Pons (tissue), 1 donor: ENCODE data around the gene LAMC2.
A peak's percentile ranks its signal among the peaks of the same experiment; 100 is the strongest.

Experiments
- DNase-seq: peaks from one replicate; pipeline ENCODE4 v3.0.0-alpha.2; 2016; ENCODE audit warnings: low spot score

Gene LAMC2

DNA sequence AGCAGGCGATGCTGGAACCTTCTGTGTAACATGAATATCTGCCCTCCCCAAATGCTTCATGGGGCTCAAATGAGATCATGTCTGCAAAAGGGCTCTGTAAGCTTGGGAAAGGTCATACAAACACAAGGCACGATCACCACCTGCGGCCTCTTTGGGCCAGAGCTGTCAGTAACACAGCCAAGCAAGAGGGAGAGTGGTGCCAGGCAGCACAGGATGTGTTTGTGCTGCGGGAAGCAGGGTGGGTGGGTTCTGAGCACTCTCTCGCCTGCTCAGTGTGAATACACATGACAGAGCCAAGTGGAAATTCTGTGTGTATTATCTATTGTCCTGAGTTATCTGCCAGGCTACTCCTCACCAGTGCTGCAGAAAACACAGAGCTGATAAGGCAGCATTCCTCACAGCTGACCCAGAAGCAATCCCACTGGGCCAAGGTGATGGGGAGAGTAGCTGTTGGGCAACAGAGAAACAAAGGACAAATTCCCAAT lies 101.2 kb downstream of the LAMC2 start:
- peak; percentile 71 for DNase-seq

DNA sequence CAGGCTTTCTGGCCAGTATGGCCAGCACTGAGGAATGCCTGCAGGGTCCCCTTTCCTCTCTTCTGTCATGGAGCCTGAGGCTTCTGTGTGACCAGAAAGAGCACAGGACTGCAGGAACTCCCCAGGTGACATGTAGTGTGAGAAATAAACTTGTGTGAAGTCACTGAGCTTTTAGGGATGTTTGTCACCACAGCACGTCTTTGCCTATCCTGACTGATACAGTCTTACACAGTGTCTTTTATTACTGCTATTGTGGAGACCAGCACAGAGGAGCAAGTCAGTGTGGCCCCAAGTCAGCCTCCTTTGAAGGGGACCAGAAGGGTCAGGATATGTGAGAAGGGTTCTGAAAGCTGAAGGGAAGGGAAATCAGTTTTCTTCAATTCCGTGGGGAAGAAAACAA lies 102.5 kb downstream of the LAMC2 start:
- no peak for DNase-seq

DNA sequence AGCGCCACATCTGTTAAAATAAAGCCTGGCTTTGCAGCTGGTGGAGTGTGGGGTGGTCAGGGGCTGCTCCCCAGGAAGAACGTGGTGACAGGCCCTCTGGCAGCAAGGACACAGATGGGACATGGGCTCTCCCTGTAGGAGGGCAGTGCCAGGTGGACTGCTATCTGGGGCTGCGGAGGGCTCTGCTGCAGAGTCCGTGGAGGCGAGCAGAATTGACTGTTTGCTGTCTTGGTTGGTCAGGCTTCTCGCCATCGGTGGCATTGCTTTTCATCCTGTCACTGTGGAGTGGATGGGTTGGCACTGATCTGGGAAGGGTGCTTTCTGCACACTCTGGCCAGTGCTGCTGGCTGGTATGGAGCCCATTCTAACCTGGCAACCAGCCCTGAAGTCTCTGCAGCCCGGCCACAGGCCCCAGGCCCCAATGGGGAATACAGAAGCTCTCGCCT lies 103.0 kb downstream of the LAMC2 start:
- DNase-seq = no peak

DNA sequence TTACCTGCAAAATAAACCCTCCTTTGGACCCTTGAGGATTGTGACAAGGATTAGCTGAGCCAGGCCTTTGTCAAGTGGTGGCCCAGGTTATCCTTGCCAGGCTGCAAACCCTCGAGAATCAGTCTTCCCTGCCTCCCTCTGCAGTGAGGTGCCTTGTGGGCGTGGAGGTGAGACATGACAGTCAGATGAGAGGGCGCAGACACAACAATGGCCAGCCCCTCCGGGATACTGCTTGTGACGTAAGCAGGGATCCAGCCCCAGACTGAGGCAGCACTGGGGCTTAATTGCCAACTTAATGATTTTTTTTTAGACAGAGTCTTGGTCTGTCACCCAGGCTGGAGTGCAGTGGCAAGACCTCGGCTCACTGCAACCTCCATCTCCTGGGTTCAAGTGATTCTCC lies 104.6 kb downstream of the LAMC2 start:
- DNase-seq = no peak

DNA sequence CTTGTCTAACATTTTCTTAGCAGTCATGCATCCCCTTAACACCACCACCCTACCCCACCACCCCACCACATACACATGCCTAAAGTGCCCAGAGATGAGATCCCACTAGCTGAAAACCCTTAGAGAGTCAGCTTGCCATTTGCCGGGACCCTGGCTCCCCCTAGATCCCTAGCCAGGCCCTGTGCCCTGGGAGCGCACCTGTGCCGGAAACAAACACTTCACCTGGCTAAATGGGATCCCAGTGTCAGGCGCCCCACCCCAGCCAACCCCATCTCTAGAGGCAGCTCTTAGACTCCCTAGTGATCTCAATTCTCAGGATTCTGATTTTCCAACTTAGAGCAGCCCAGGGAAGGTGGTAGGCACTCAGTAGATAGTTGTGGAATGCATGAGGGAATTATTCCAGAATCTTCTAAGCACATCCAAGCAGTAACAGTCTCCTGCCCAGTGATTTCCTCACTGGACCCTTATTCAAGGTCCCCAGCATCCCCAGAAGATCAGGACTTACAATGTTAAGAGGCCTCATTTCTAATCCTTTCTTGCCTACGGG lies 105.2 kb downstream of the LAMC2 start:
- DNase-seq = no peak

DNA sequence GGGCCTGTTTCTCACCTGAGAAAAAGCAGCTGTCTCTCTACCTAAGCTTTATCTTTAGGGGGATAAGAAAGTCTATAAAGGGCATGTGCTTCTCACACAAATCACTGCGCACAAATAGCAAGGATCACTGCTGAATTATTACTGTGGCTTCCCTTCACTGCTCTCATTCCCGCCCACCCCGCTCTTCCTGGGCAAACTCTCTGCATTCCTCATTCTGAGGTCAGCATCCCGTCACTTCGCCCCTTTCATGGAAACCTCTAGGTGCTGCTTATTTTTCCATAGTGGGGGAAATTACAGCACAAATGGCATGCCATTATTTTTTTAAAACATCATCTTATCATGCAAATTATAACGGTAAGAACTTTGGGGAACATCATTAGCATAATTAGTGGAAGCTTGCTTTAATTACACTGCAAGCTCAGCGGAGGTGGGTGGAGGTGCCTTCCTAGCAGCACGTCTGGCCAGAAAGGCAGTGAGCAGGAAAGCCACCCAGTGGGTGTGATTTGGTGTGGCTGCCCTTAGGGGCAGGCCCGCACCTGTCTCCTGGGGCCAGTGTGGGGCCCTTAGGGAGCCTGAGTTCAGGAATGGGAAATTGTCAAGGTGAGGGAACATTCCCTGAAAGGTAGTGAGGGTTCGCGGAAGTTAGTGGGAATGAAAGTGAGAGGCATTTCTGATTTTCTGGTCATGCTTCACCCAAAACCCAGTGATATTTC lies 105.9 kb downstream of the LAMC2 start:
- no peak for DNase-seq

DNA sequence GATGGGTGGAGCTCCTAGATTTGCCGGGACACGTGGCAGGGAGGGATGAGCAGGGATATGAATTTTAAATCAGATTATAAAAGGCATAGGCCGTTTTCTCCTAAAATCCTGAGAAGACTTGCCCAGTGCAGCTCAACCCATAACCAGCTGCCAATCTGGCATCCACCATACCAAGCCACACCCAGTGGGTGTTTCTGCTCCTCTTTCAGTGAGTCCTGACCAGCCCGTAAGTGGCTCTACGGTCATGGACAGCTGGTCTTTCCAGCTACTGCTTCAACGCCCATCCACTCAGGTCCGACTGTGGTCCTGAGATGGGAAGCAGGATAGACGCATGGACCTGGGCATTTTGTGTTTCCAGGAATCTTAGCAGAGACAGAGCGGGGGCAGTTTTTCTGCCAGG lies 107.2 kb downstream of the LAMC2 start:
- no peak for DNase-seq

DNA sequence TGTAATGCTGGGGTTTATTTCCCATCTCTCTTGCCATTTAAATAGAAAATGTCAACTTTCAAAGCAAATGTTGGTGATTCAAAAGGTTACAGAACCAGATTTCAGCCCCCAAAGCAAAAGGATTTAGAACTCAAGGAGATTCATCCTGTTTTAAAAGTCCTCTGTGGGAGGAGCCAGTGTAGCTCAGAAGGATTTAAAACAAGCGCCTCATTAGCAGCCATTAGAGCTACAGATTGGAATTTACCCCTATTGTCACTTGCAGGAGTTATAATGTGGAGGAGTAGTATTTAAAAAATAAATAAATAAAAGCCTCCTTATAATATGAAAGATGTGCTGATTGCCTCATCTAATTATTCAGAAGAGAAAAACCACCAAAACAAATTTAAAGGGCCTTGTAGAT lies 107.8 kb downstream of the LAMC2 start:
- no peak for DNase-seq
